Fibroblast of the aortic adventitia (primary cell): ENCODE data around the gene HSFX4. TPM values are rescaled to one million over a fixed set of nuclear protein-coding genes. Genes with fewer than 3 reads are reported as not detected.

ENCODE experiments used
- DNase-seq: peaks from one replicate; pipeline ENCODE4 v3.0.0-alpha.2; 2010; ENCODE audit warnings: low read depth
- H3K4me3 ChIP-seq: 2 replicates; pipeline ENCODE4 v1.5.1; 2011; ENCODE audit warnings: low read depth, mild to moderate bottlenecking, control low read depth, low read length, moderate library complexity
- CTCF ChIP-seq: IDR thresholded peaks from 2 replicates; pipeline ENCODE4 v1.5.1; 2011; ENCODE audit warnings: mild to moderate bottlenecking, low read length, control low read depth, inconsistent platforms; ENCODE audit not compliant: insufficient read depth
- total RNA-seq: library from RNA; depleted of rRNA; stranded (reverse); fragments of >200 nt; gene quantifications from 2 replicates; pipeline ENCODE4 v1.2.3, GENCODE V29; 2012; ENCODE audit warnings: low replicate concordance

The HSFX4 gene
- total RNA-seq, 1 donor = not detected

- no peak for TF ChIP-seq CTCF
- no peak for DNase-seq
- no peak overlapping the region for H3K4me3 ChIP-seq
Observed at GRCh38 chrX:149979126-149979644, 49.8 kb downstream of the HSFX4 start.

Other genes with a start within 250 kb of the HSFX4 start
- not detected in 2 replicates for gene MAGEA11, start 217.5 kb upstream of the HSFX4 start, total RNA-seq
- 0.45 TPM in 1 of 2 replicates, not detected in the other for gene HSFX1, start 155.5 kb upstream of the HSFX4 start, total RNA-seq
- gene MAGEA9, start 147.6 kb upstream of the HSFX4 start, total RNA-seq = not detected in 2 replicates
- gene MAGEA8, start 48.4 kb upstream of the HSFX4 start, total RNA-seq = not detected in 2 replicates
- gene EOLA2, start 8.9 kb downstream of the HSFX4 start, total RNA-seq = 15.5 and 21.8 TPM in 2 replicates